Adipocyte (in vitro differentiated cells): ENCODE results near the gene PACRG.

Source experiments
- DNase-seq: peaks from one replicate; pipeline ENCODE4 v3.0.0-alpha.2; 2015; ENCODE audit warnings: low read depth
- H3K27me3 ChIP-seq: replicated peaks from 2 replicates; pipeline ENCODE4 v1.7.0; 2013; ENCODE audit warnings: mild to moderate bottlenecking, low read length, moderate library complexity; ENCODE audit not compliant: control insufficient read depth, insufficient read depth
- H3K36me3 ChIP-seq: 2 replicates; pipeline ENCODE4 v1.7.0; 2013; ENCODE audit warnings: low read length, mild to moderate bottlenecking, moderate library complexity; ENCODE audit not compliant: control insufficient read depth, insufficient read depth, severe bottlenecking
- H3K4me1 ChIP-seq: 2 replicates; pipeline ENCODE4 v1.7.0; 2013; ENCODE audit warnings: mild to moderate bottlenecking, low read length, moderate library complexity; ENCODE audit not compliant: control insufficient read depth, insufficient read depth
- H3K4me3 ChIP-seq: 2 replicates; pipeline ENCODE4 v1.7.0; 2013; ENCODE audit warnings: mild to moderate bottlenecking, low read length, moderate library complexity
- H3K9ac ChIP-seq: 2 replicates; pipeline ENCODE4 v1.7.0; 2013; ENCODE audit warnings: mild to moderate bottlenecking, low read length, moderate library complexity
- H3K9me3 ChIP-seq: 2 replicates; pipeline ENCODE4 v1.7.0; 2013; ENCODE audit warnings: mild to moderate bottlenecking, low read length, moderate library complexity; ENCODE audit not compliant: control insufficient read depth

PACRG gene

DNA sequence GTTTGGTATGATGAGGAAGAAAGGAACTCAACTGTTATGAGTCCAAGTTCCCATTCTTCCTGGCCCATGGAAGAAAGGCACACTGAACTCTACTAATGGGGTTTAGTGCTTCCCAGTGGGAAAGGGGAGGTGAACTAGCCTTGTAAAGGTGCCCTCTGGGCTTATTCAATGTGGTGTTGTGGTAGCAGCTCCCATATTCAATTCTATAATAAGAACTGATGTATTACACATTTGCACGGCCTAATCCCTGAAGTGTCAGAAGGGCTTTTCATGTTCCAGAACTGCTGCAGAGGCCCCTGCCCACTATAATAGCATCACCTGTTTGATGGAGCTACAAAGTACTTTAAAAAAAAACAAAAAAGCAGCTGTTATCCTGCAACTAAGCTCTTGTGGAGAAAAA lies 17.4 kb upstream of the PACRG start:
- H3K27me3 ChIP-seq = no peaks in the 10 kb centered on the region
- H3K4me1 ChIP-seq = peaks cover 15% of the 10 kb centered on the region
- H3K9me3 ChIP-seq = no peaks in the 10 kb centered on the region
- DNase-seq = no peak
- H3K9ac ChIP-seq = no peak overlapping the region
- H3K4me3 ChIP-seq = no peak overlapping the region
- no peaks in the 10 kb centered on the region for H3K36me3 ChIP-seq

DNA sequence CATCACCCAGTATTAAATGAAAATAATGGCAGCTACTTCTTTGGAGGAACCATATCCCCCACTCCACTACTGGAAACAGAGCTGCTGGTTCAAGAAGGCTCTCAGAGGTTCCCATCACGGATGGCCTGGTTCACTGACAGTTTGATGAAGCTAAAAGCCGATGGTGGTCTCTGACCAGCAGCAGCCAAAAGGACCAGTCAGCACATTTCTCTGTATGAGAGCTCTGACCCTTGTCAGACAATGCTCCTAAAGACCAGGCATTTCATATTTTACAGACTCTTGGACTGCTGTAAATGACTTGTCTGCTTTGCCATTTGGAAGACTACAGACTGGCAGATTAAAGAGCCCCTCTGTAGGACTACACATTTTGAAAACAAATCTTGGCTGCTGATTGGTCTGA lies 16.8 kb upstream of the PACRG start:
- Histone ChIP-seq H3K9me3 (no peaks in the 10 kb centered on the region), H3K4me3 (no peak overlapping the region), H3K4me1 (peaks cover 15% of the 10 kb centered on the region), H3K9ac (no peak overlapping the region), H3K27me3 (no peaks in the 10 kb centered on the region), H3K36me3 (no peaks in the 10 kb centered on the region)
- no peak for DNase-seq

DNA sequence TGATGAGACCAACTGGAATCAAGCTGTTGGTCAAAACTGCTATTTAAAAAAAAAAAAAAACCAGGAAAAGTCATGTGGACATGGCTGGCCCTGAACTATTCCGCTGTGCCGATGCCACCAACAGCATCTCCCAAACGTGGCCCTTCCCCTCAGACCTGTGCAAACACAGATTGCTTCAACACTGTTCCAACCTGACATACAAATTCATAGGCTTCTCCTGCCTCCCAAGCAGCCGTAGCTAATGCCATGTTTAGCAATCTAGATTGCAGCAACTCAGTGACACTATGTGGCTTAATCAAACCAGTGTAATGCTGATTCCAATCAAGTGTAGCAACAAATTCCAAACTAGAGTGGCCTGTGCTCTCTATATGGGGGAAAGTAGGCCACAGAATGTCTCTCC lies 16.4 kb upstream of the PACRG start:
- Histone ChIP-seq H3K9ac (no peak overlapping the region), H3K4me1 (peaks cover 15% of the 10 kb centered on the region), H3K9me3 (no peaks in the 10 kb centered on the region), H3K4me3 (no peak overlapping the region), H3K27me3 (no peaks in the 10 kb centered on the region), H3K36me3 (no peaks in the 10 kb centered on the region)
- no peak for DNase-seq

GRCh38 chr6:162712694-162713093 lies 15.1 kb upstream of the PACRG start:
- no peaks in the 10 kb centered on the region for H3K36me3 ChIP-seq
- DNase-seq = no peak
- no peak overlapping the region for H3K9ac ChIP-seq
- H3K27me3 ChIP-seq = no peaks in the 10 kb centered on the region
- no peaks in the 10 kb centered on the region for H3K9me3 ChIP-seq
- H3K4me3 ChIP-seq = no peak overlapping the region
- H3K4me1 ChIP-seq = peaks cover 15% of the 10 kb centered on the region

GRCh38 chr6:162713974-162714780 lies 13.6 kb upstream of the PACRG start:
- Histone ChIP-seq H3K36me3 (no peaks in the 10 kb centered on the region), H3K4me1 (peaks cover 15% of the 10 kb centered on the region), H3K9ac (no peak overlapping the region), H3K4me3 (no peak overlapping the region), H3K9me3 (no peaks in the 10 kb centered on the region), H3K27me3 (no peaks in the 10 kb centered on the region)
- no peak for DNase-seq

DNA sequence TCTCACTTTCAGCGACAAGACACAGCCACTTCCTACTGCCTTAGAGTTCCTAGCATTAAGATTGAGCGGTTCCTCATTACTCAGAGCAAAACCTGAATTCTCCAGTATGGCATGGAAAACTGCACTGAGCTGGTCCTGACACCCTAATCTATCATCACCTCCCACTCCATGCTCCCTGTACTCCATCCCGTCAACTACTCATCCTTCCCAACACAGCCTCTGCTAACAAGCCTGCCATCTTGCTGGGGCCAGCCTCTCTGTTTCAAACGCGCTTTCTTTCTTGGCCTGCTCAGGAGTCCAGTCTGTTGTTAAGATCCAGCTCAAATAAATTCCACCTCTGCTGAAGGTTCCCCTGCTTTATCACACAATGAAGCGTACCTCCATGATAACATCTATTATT lies 12.2 kb upstream of the PACRG start:
- Histone ChIP-seq H3K27me3 (no peaks in the 10 kb centered on the region), H3K4me1 (peaks cover 15% of the 10 kb centered on the region), H3K36me3 (no peaks in the 10 kb centered on the region), H3K9ac (no peak overlapping the region), H3K9me3 (no peaks in the 10 kb centered on the region), H3K4me3 (no peak overlapping the region)
- DNase-seq = no peak

- DNase-seq = no peak
- H3K4me3 ChIP-seq = no peak overlapping the region
- no peaks in the 10 kb centered on the region for H3K36me3 ChIP-seq
- no peaks in the 10 kb centered on the region for H3K27me3 ChIP-seq
- no peaks in the 10 kb centered on the region for H3K4me1 ChIP-seq
- H3K9ac ChIP-seq = no peak overlapping the region
- H3K9me3 ChIP-seq = no peaks in the 10 kb centered on the region
These were observed 8.2 kb upstream of the PACRG start for GRCh38 chr6:162719528-162719927.

DNA sequence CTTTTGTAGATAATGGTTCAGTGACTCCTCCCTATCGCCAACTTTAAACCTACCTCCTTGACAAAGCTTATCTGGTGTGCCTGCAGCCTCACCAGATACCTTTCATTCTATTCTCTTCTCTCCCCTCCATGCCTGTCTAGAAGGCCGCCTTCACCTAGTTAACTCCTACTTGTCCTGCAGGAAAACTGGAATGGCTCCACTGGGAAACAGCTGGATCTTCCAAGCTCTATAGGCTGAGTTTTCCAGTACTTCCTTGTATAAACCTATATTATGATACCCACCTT lies 6.4 kb upstream of the PACRG start:
- DNase-seq = no peak
- Histone ChIP-seq H3K9me3 (no peaks in the 10 kb centered on the region), H3K9ac (no peak overlapping the region), H3K4me3 (no peak overlapping the region), H3K36me3 (no peaks in the 10 kb centered on the region), H3K27me3 (no peaks in the 10 kb centered on the region), H3K4me1 (peaks cover 2% of the 10 kb centered on the region)

DNA sequence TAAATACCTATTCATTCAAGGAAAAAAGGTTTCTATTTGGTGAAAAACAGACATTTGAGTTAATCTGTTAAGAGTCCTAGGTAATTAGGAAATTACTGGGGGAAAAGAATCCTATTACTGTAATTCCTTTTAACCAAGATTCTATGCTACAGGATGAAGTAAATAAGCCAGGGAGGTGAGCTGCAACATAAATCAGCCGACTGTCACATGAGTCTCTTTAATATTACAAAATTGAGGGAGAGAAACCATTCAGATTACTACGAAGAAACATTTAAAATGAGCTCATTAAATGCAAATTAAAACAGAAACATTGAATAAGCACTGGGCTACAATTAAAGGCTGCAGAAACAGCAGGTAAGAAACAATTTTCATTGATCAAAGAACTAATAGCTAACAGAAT lies 5.5 kb upstream of the PACRG start:
- H3K9ac ChIP-seq = no peak overlapping the region
- H3K4me1 ChIP-seq = peaks cover 8% of the 10 kb centered on the region
- DNase-seq = no peak
- no peaks in the 10 kb centered on the region for H3K36me3 ChIP-seq
- H3K27me3 ChIP-seq = no peaks in the 10 kb centered on the region
- H3K9me3 ChIP-seq = no peaks in the 10 kb centered on the region
- H3K4me3 ChIP-seq = no peak overlapping the region

GRCh38 chr6:162722633-162723032 lies 5.1 kb upstream of the PACRG start:
- peaks cover 8% of the 10 kb centered on the region for H3K4me1 ChIP-seq
- DNase-seq = no peak
- no peaks in the 10 kb centered on the region for H3K27me3 ChIP-seq
- no peak overlapping the region for H3K9ac ChIP-seq
- no peak overlapping the region for H3K4me3 ChIP-seq
- H3K36me3 ChIP-seq = no peaks in the 10 kb centered on the region
- no peaks in the 10 kb centered on the region for H3K9me3 ChIP-seq

DNA sequence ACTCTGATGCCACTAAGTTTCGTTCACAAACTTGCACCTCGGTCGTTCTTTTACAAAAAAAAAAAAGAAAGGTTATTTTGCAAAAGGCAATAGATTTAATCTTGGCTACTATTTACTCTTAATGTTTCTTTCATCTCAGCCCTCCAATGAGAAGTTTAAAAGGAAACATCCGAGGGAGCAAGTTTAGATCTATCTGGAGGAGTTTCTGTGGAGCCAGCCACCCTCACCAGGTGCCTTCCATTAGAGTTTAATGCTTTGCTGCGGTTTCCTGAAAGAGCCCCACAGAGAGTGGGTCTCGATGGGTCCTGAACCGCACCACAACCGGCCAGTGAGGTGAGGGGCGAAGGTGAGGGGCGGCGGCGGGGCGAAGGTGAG lies 840 bp upstream of the PACRG start:
- Histone ChIP-seq H3K4me3 (peak overlapping the region; percentile 91), H3K4me1 (peaks cover 8% of the 10 kb centered on the region), H3K36me3 (no peaks in the 10 kb centered on the region), H3K9me3 (peaks cover 8% of the 10 kb centered on the region), H3K27me3 (no peaks in the 10 kb centered on the region), H3K9ac (peak overlapping the region; percentile 91)
- DNase-seq = peak; percentile 39

- peak; percentile 21 for DNase-seq
- Histone ChIP-seq H3K9me3 (peaks cover 8% of the 10 kb centered on the region), H3K27me3 (no peaks in the 10 kb centered on the region), H3K4me3 (peak overlapping the region; percentile 91), H3K9ac (peak overlapping the region; percentile 72), H3K36me3 (no peaks in the 10 kb centered on the region), H3K4me1 (peaks cover 8% of the 10 kb centered on the region)
These were observed 423 bp downstream of the PACRG start for GRCh38 chr6:162728197-162728596.
